SK-N-SH (cell line): ENCODE measurements around the gene MRPS22. TPM values are rescaled to one million over a fixed set of nuclear protein-coding genes. Genes with fewer than 3 reads are reported as not detected.

Experiments used
- CTCF ChIA-PET: fragments of 300-600, 350-600 bp; formaldehyde crosslinking; extraction: SDS; loops from one replicate; lab custom pipeline; 2021; lab: Yijun Ruan, JAX
- POLR2A ChIA-PET: fragments of 350-600 bp; sonication (Branson Sonifier 250); formaldehyde crosslinking; extraction: SDS; loops from one replicate; lab custom pipeline; 2020; ENCODE audit warnings: antibody characterized with exemption, inconsistent platforms; lab: Yijun Ruan, JAX
- DNase-seq: peaks from one replicate; pipeline ENCODE4 v3.0.0; 2012
- H2AFZ ChIP-seq: fragments of 200-600 bp; sonication (generic); 2 replicates; pipeline ENCODE4 v1.8.1; 2016; ENCODE audit warnings: antibody characterized with exemption, mild to moderate bottlenecking, low read depth
- H3F3A ChIP-seq: fragments of 200-600 bp; sonication (generic); replicated peaks from 2 replicates; pipeline ENCODE3; 2016; ENCODE audit warnings: antibody characterized with exemption, mild to moderate bottlenecking; ENCODE audit not compliant: insufficient read depth
- H3K27ac ChIP-seq, 2 experiments: fragments of 200-500 bp in 1 of 2; fragments of 200-600 bp in 1 of 2; sonication (Bioruptor generic) in 1 of 2; sonication (generic), shearing (Covaris generic) in 1 of 2; 2 replicates each; pipeline versions ENCODE4 v1.5.1 to v1.6.1; 2014 to 2016; ENCODE audit warnings: low read depth in 2 of 2, inconsistent platforms in 1 of 2, low read length in 1 of 2, mild to moderate bottlenecking in 1 of 2, mixed read lengths in 1 of 2
- H3K27me3 ChIP-seq: fragments of 200-600 bp; sonication (generic), shearing (Covaris generic); 2 replicates; pipeline ENCODE4 v1.6.1; 2016; ENCODE audit warnings: mixed run types; ENCODE audit not compliant: insufficient read depth
- H3K36me3 ChIP-seq, 2 experiments: fragments of 200-500 bp in 1 of 2; fragments of 200-600 bp in 1 of 2; sonication (Bioruptor generic) in 1 of 2; sonication (generic) in 1 of 2; replicated peaks in 1 of 2; 2 replicates each; pipeline versions ENCODE3 to v1.5.1; 2014 to 2016; ENCODE audit warnings: low read length in 1 of 2, mild to moderate bottlenecking in 1 of 2; ENCODE audit not compliant: insufficient read depth in 2 of 2, control insufficient read depth in 1 of 2
- H3K4me1 ChIP-seq, 2 experiments: fragments of 200-500 bp in 1 of 2; fragments of 200-600 bp in 1 of 2; sonication (Bioruptor generic) in 1 of 2; sonication (generic), shearing (Covaris generic) in 1 of 2; 2 replicates each; pipeline versions ENCODE4 v1.5.1 to v1.6.1; 2014 to 2016; ENCODE audit warnings: low read depth in 1 of 2, low read length in 1 of 2, mixed run types in 1 of 2; ENCODE audit not compliant: insufficient read depth in 2 of 2, control insufficient read depth in 1 of 2
- H3K4me2 ChIP-seq: fragments of 200-600 bp; sonication (generic), shearing (Covaris generic); 2 replicates; pipeline ENCODE4 v1.6.1; 2017; ENCODE audit warnings: mixed run types
- H3K4me3 ChIP-seq, 2 experiments: fragments of 200-500 bp in 1 of 2; fragments of 200-600 bp in 1 of 2; sonication (Bioruptor generic) in 1 of 2; sonication (generic), shearing (Covaris generic) in 1 of 2; 2 replicates each; pipeline versions ENCODE4 v1.5.1 to v1.8.1; 2014 to 2016; ENCODE audit warnings: low read depth in 2 of 2, inconsistent platforms in 1 of 2, low read length in 1 of 2, mild to moderate bottlenecking in 1 of 2, mixed read lengths in 1 of 2, moderate library complexity in 1 of 2
- H3K79me2 ChIP-seq: fragments of 200-600 bp; sonication (generic); 2 replicates; pipeline ENCODE4 v1.8.1; 2017; ENCODE audit warnings: mild to moderate bottlenecking; ENCODE audit not compliant: insufficient read depth
- H3K9ac ChIP-seq: fragments of 200-600 bp; sonication (generic); 2 replicates; pipeline ENCODE4 v1.6.1; 2017; ENCODE audit warnings: mixed run types
- H3K9me2 ChIP-seq: fragments of 200-600 bp; sonication (generic); 2 replicates; pipeline ENCODE4 v1.6.1; 2017; ENCODE audit warnings: mixed run types
- H3K9me3 ChIP-seq: fragments of 200-600 bp; sonication (generic); 2 replicates; pipeline ENCODE4 v1.6.1; 2017; ENCODE audit warnings: mixed run types, mild to moderate bottlenecking, moderate library complexity
- H4K20me1 ChIP-seq: fragments of 200-600 bp; sonication (generic); 2 replicates; pipeline ENCODE4 v1.6.1; 2017; ENCODE audit warnings: mild to moderate bottlenecking, mixed run types; ENCODE audit not compliant: insufficient read depth
- EP300 ChIP-seq, 2 experiments: IDR thresholded peaks; 2 replicates each; pipeline versions ENCODE4 v1.4.0 to v1.6.1; 2012; ENCODE audit warnings: borderline replicate concordance in 1 of 2, low read depth in 1 of 2, low read length in 1 of 2
- GABPA ChIP-seq: IDR thresholded peaks from 2 replicates; pipeline ENCODE4 v1.4.0; 2012; ENCODE audit warnings: low read depth, mild to moderate bottlenecking
- GATA2 ChIP-seq: sonication (generic); formaldehyde crosslinking; IDR thresholded peaks from 2 replicates; pipeline ENCODE4 v1.5.0; 2020; ENCODE audit warnings: mild to moderate bottlenecking, missing genetic modification reagents
- JUND ChIP-seq: IDR thresholded peaks from 2 replicates; pipeline ENCODE4 v1.4.0; 2012
- NFIC ChIP-seq: IDR thresholded peaks from 2 replicates; pipeline ENCODE4 v1.4.0; 2012; ENCODE audit warnings: borderline replicate concordance
- NRF1 ChIP-seq: IDR thresholded peaks from 2 replicates; pipeline ENCODE4 v1.6.1; 2012; ENCODE audit warnings: low read depth, mild to moderate bottlenecking, low read length
- POLR2AphosphoS5 ChIP-seq: IDR thresholded peaks from 2 replicates; pipeline ENCODE4 v1.6.1; 2012; ENCODE audit warnings: low read depth, low read length
- RCOR1 ChIP-seq: fragments of 150-350 bp; IDR thresholded peaks from 2 replicates; pipeline ENCODE4 v1.6.1; 2017; ENCODE audit warnings: antibody characterized with exemption, low read length
- RXRA ChIP-seq: IDR thresholded peaks from 2 replicates; pipeline ENCODE4 v1.4.0; 2012; ENCODE audit warnings: low read depth, mild to moderate bottlenecking, borderline replicate concordance
- SIN3A ChIP-seq: IDR thresholded peaks from 2 replicates; pipeline ENCODE4 v1.6.1; 2012; ENCODE audit warnings: low read depth, mild to moderate bottlenecking, low read length, moderate library complexity, borderline replicate concordance
- SMC3 ChIP-seq: IDR thresholded peaks from 2 replicates; pipeline ENCODE4 v1.6.1; 2012; ENCODE audit warnings: low read depth, low read length, improper control_type of control experiment
- TCF12 ChIP-seq: IDR thresholded peaks from 2 replicates; pipeline ENCODE4 v1.4.0; 2012
- TEAD4 ChIP-seq: IDR thresholded peaks from 2 replicates; pipeline ENCODE4 v1.4.0; 2012; ENCODE audit warnings: mild to moderate bottlenecking, borderline replicate concordance; ENCODE audit not compliant: insufficient read depth
- WGBS: methylation state at CpG from one replicate; pipeline ENCODE4 v1.1.6; 2017; ENCODE audit warnings: low lambda C conversion rate; 5-methylcytosine and 5-hydroxymethylcytosine counted together
- polyA plus RNA-seq, 3 experiments: library from polyadenylated mRNA; depleted of rRNA; stranded (reverse); fragments of >200 nt; gene quantifications; 2 replicates each; pipeline ENCODE4 v1.2.3, GENCODE V29; 2012
- TF ChIP-seq, protein P1 (sequence below): IDR thresholded peaks from 2 replicates; pipeline ENCODE4 v1.4.0; 2012; ENCODE audit warnings: low read depth, borderline replicate concordance
- TF ChIP-seq, protein P2 (sequence below): IDR thresholded peaks from 2 replicates; pipeline ENCODE4; 2012
- TF ChIP-seq, protein P3 (sequence below): fragments of 150-350 bp; IDR thresholded peaks from 2 replicates; pipeline ENCODE4 v1.6.1; 2016; ENCODE audit warnings: mild to moderate bottlenecking, low read depth, low read length
- TF ChIP-seq, protein P4 (sequence below): fragments of 150-350 bp; IDR thresholded peaks from 2 replicates; pipeline ENCODE4 v1.6.1; 2017; ENCODE audit warnings: antibody characterized with exemption, low read length, low read depth, borderline replicate concordance

MRPS22 gene
- polyA plus RNA-seq, 1 of the 3 experiments (the other 2 are of a cell fraction), result 50.6 TPM

DNA sequence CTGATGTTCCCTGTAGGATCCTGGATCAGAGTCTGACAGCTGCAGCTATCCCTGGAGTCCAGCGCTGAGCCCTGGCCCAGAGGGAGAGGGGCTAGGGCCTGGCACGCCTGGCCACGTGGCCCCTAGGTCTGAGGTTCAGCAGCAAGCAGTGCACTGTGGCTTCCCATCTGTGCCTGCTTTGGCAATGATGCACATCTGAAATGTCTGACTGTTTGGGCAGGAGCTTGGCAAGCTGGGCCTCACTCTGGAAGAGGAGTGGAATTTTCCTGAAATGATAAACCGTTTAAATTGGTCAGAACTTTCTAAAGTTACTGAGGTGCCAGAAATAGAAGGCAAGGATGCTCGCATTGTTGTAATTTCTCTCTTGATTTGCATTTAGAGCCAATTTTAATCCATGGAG lies 48.8 kb upstream of the MRPS22 start:
- ChIA-PET CTCF (interaction anchor here (1.0 to 2.5 kb wide), 5 partner anchors 24 to 354 kb away, joined by 3 to 7 read pairs (median 6); no protein-coding TSS in a partner anchor), POLR2A (interaction anchor here (0.7 kb wide), 1 partner anchor 183 kb away, joined by 3 read pairs; no protein-coding TSS in a partner anchor)
- H3K9me2 ChIP-seq, result no peaks in the 10 kb centered on the region
- H3K36me3 ChIP-seq, result no peaks in the 10 kb centered on the region
- H3K9ac ChIP-seq, result no peak overlapping the region
- no peak overlapping the region for H3K4me2 ChIP-seq
- no peak overlapping the region for H3K27ac ChIP-seq
- H4K20me1 ChIP-seq, result no peaks in the 10 kb centered on the region
- H3K9me3 ChIP-seq, result no peaks in the 10 kb centered on the region
- no peak for DNase-seq
- no peaks in the 10 kb centered on the region for H3K79me2 ChIP-seq
- peaks cover 7 to 9% of the 10 kb centered on the region in 2 experiments; a peak in 1 of 4 replicates for H3K4me1 ChIP-seq
- no peaks in the 10 kb centered on the region for H3F3A ChIP-seq
- TF ChIP-seq GATA2 (CRISPR knock-in tag) (no peak), SIN3A (no peak), TCF12 (no peak), JUND (no peak), RXRA (no peak), POLR2AphosphoS5 (no peak), TEAD4 (no peak), EP300 (IDR thresholded peaks at IDR 0.05; ENCODE audit: borderline replicate concordance in 1 of 2, low read depth in 1 of 2, low read length in 1 of 2) (no peak), NRF1 (no peak)
- TF ChIP-seq, protein P1, sequence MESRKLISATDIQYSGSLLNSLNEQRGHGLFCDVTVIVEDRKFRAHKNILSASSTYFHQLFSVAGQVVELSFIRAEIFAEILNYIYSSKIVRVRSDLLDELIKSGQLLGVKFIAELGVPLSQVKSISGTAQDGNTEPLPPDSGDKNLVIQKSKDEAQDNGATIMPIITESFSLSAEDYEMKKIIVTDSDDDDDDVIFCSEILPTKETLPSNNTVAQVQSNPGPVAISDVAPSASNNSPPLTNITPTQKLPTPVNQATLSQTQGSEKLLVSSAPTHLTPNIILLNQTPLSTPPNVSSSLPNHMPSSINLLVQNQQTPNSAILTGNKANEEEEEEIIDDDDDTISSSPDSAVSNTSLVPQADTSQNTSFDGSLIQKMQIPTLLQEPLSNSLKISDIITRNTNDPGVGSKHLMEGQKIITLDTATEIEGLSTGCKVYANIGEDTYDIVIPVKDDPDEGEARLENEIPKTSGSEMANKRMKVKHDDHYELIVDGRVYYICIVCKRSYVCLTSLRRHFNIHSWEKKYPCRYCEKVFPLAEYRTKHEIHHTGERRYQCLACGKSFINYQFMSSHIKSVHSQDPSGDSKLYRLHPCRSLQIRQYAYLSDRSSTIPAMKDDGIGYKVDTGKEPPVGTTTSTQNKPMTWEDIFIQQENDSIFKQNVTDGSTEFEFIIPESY, result no peak
- TF ChIP-seq, protein P2, sequence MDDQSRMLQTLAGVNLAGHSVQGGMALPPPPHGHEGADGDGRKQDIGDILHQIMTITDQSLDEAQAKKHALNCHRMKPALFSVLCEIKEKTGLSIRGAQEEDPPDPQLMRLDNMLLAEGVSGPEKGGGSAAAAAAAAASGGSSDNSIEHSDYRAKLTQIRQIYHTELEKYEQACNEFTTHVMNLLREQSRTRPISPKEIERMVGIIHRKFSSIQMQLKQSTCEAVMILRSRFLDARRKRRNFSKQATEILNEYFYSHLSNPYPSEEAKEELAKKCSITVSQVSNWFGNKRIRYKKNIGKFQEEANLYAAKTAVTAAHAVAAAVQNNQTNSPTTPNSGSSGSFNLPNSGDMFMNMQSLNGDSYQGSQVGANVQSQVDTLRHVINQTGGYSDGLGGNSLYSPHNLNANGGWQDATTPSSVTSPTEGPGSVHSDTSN, result no peak
- TF ChIP-seq, protein P3, sequence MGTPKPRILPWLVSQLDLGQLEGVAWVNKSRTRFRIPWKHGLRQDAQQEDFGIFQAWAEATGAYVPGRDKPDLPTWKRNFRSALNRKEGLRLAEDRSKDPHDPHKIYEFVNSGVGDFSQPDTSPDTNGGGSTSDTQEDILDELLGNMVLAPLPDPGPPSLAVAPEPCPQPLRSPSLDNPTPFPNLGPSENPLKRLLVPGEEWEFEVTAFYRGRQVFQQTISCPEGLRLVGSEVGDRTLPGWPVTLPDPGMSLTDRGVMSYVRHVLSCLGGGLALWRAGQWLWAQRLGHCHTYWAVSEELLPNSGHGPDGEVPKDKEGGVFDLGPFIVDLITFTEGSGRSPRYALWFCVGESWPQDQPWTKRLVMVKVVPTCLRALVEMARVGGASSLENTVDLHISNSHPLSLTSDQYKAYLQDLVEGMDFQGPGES, result no peak
- TF ChIP-seq, all 33 proteins: peak for 0
- no peak overlapping the region for H3K4me3 ChIP-seq
- 73% methylated on average over 2 of the region's 5 CpGs for WGBS
- no peaks in the 10 kb centered on the region for H3K27me3 ChIP-seq
- no peak overlapping the region for H2AFZ ChIP-seq

DNA sequence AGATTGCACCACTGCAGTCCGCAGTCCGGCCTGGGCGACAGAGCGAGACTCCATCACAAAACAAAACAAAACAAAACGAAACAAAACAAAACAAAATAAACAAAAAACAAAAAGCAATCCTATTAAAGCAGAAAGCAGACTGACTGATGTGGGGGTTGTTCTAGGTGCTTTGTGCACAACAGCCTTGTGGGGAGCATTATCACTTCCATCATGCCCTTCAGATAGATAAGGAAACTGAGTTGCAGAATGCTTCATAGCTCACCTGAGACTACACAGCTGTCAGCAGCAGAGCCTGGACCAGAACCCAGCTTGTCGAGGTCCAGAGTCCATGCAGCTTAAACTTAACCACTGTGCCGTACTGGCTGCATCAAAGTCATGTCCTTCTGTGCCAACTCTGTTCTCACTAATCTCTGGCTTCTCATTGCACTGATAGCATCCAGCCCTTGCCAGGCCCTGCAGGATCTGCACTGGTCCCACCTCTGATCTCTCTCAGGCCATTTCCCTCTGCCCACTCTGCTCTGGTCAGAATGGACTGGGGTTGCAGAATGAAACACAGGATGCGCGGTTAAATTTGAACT lies 47.6 kb upstream of the MRPS22 start:
- no peaks in the 10 kb centered on the region for H3K27me3 ChIP-seq
- CTCF ChIA-PET, result interaction anchor here (0.9 to 1.5 kb wide), 3 partner anchors 8 to 184 kb away, joined by 5 to 7 read pairs (median 7); no protein-coding TSS in a partner anchor
- H3K9ac ChIP-seq, result no peak overlapping the region
- H3K4me3 ChIP-seq, result no peak overlapping the region
- H3K4me2 ChIP-seq, result no peak overlapping the region
- no peak overlapping the region for H2AFZ ChIP-seq
- no peak overlapping the region for H3K27ac ChIP-seq
- no peaks in the 10 kb centered on the region for H3K9me3 ChIP-seq
- H3K9me2 ChIP-seq, result no peaks in the 10 kb centered on the region
- POLR2A ChIA-PET, result no interaction called here
- H3K4me1 ChIP-seq, result peaks cover 5 to 13% of the 10 kb centered on the region in 2 experiments; a peak in 2 of 4 replicates
- H3F3A ChIP-seq, result no peaks in the 10 kb centered on the region
- H3K36me3 ChIP-seq, result no peaks in the 10 kb centered on the region
- H4K20me1 ChIP-seq, result no peaks in the 10 kb centered on the region
- H3K79me2 ChIP-seq, result no peaks in the 10 kb centered on the region
- WGBS, result 83% methylated on average over 9 of the region's 9 CpGs
- TF ChIP-seq NFIC (no peak), GATA2 (CRISPR knock-in tag) (no peak), JUND (no peak), SMC3 (no peak), GABPA (no peak), TCF12 (no peak), RCOR1 (no peak)
- TF ChIP-seq, protein P3, result no peak
- TF ChIP-seq, protein P4, sequence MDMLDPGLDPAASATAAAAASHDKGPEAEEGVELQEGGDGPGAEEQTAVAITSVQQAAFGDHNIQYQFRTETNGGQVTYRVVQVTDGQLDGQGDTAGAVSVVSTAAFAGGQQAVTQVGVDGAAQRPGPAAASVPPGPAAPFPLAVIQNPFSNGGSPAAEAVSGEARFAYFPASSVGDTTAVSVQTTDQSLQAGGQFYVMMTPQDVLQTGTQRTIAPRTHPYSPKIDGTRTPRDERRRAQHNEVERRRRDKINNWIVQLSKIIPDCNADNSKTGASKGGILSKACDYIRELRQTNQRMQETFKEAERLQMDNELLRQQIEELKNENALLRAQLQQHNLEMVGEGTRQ, result no peak
- DNase-seq, result no peak
